Lower leg skin (tissue), 4 donors: ENCODE data around the gene CTTN. TPM values are rescaled to one million over a fixed set of nuclear protein-coding genes. Genes with fewer than 3 reads are reported as not detected.

Source experiments
- total RNA-seq, 4 donors: library from RNA; depleted of rRNA; stranded (reverse); fragments of >200 nt; gene quantifications; one replicate each; pipeline ENCODE4 v1.1.0, GENCODE V29; 2016

CTTN gene
- total RNA-seq, 4 donors from 2014 or later = 251 to 343 (median 288) TPM

Other genes starting within 250 kb of the CTTN start
- 10 to 100 TPM; 17.9 to 24.5 (median 21.0) TPM for gene FADD, start 195.2 kb upstream of the CTTN start, total RNA-seq
- 10 to 100 TPM; 31.9 to 61.7 (median 48.5) TPM for gene PPFIA1, start 127.8 kb upstream of the CTTN start, total RNA-seq